Mucosa of descending colon (tissue), 3 donors: ENCODE measurements around the gene PSMD1. TPM values are rescaled to one million over a fixed set of nuclear protein-coding genes. Genes with fewer than 3 reads are reported as not detected.

Experiments used
- ATAC-seq: fragments of 200-7000 bp; cut with Tn5 transposase; one replicate; pipeline ENCODE4 v1.9.1; 2020; ENCODE audit warnings: mild to moderate bottlenecking, moderate library complexity
- DNase-seq, 3 donors: peaks; one replicate each; pipeline ENCODE4 v3.0.0-alpha.2; 2020
- H3K36me3 ChIP-seq: fragments of 200-600 bp; one replicate; pipeline ENCODE4 v1.8.0; 2021; ENCODE audit warnings: low read depth, mild to moderate bottlenecking
- H3K4me1 ChIP-seq: fragments of 200-600 bp; one replicate; pipeline ENCODE4 v1.8.0; 2021; ENCODE audit warnings: low read depth, mild to moderate bottlenecking
- H3K4me3 ChIP-seq: fragments of 200-600 bp; one replicate; pipeline ENCODE4 v1.8.0; 2021; ENCODE audit warnings: mild to moderate bottlenecking
- H3K9me3 ChIP-seq: fragments of 200-600 bp; one replicate; pipeline ENCODE4 v1.8.0; 2021; ENCODE audit warnings: mild to moderate bottlenecking
- intact Hi-C, 2 donors: fragments of 100-400 bp; cut with DNase I in 1 of 2; cut with micrococcal nuclease in 1 of 2; formaldehyde crosslinking; loops; one replicate each; pipeline versions ENCODE4 v1.11.0 to v1.11.1; 2022; cut with DNase I, micrococcal nuclease
- total RNA-seq, 3 donors: library from RNA; stranded (reverse); fragmentation: NEBNext Ultra II Directional in 2 of 3; extraction: Animal tissue kit (Norgen Biotek cat#: 25700) in 2 of 3; gene quantifications; one replicate each; pipeline versions ENCODE4 v1.2.1 to v1.2.4, GENCODE V29; 2021 to 2023
- TF ChIP-seq, protein P1 (sequence below): fragments of 200-600 bp; IDR thresholded peaks from one replicate; pipeline ENCODE4 v1.8.0; 2022; ENCODE audit warnings: antibody characterized with exemption, mild to moderate bottlenecking
- donor health status: DM: no; HTN: no; CAD: no; lungs with moderate emphysema.
- donor health status: DM: no; HTN: no; CAD: no.
- donor health status: DM: no; HTN: yes; CAD: no.

Gene PSMD1
- total RNA-seq, 3 donors from 2014 or later = 68.1 to 90.4 (median 76.6) TPM

GRCh38 chr2:231047923-231048915, 8.4 kb upstream of the PSMD1 start:
- peaks cover 29% of the 10 kb centered on the region for H3K4me1 ChIP-seq
- ATAC-seq = no peak
- H3K36me3 ChIP-seq = no peaks in the 10 kb centered on the region
- H3K4me3 ChIP-seq = no peak overlapping the region
- TF ChIP-seq, protein P1, sequence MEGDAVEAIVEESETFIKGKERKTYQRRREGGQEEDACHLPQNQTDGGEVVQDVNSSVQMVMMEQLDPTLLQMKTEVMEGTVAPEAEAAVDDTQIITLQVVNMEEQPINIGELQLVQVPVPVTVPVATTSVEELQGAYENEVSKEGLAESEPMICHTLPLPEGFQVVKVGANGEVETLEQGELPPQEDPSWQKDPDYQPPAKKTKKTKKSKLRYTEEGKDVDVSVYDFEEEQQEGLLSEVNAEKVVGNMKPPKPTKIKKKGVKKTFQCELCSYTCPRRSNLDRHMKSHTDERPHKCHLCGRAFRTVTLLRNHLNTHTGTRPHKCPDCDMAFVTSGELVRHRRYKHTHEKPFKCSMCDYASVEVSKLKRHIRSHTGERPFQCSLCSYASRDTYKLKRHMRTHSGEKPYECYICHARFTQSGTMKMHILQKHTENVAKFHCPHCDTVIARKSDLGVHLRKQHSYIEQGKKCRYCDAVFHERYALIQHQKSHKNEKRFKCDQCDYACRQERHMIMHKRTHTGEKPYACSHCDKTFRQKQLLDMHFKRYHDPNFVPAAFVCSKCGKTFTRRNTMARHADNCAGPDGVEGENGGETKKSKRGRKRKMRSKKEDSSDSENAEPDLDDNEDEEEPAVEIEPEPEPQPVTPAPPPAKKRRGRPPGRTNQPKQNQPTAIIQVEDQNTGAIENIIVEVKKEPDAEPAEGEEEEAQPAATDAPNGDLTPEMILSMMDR = no peak
- intact Hi-C loops = no loop called here
- no peaks in the 10 kb centered on the region for H3K9me3 ChIP-seq
- DNase-seq = peak in 1 of 3 donors; percentile 32

- no peak overlapping the region for H3K4me3 ChIP-seq
- intact Hi-C loops = no loop called here
- TF ChIP-seq, protein P1 = no peak
- H3K36me3 ChIP-seq = no peaks in the 10 kb centered on the region
- peaks cover 29% of the 10 kb centered on the region for H3K4me1 ChIP-seq
- DNase-seq (peak in 1 of 3 donors; percentile 38), ATAC-seq (no peak)
- H3K9me3 ChIP-seq = no peaks in the 10 kb centered on the region
These were observed 7.2 kb upstream of the PSMD1 start for GRCh38 chr2:231049286-231050017.

DNA sequence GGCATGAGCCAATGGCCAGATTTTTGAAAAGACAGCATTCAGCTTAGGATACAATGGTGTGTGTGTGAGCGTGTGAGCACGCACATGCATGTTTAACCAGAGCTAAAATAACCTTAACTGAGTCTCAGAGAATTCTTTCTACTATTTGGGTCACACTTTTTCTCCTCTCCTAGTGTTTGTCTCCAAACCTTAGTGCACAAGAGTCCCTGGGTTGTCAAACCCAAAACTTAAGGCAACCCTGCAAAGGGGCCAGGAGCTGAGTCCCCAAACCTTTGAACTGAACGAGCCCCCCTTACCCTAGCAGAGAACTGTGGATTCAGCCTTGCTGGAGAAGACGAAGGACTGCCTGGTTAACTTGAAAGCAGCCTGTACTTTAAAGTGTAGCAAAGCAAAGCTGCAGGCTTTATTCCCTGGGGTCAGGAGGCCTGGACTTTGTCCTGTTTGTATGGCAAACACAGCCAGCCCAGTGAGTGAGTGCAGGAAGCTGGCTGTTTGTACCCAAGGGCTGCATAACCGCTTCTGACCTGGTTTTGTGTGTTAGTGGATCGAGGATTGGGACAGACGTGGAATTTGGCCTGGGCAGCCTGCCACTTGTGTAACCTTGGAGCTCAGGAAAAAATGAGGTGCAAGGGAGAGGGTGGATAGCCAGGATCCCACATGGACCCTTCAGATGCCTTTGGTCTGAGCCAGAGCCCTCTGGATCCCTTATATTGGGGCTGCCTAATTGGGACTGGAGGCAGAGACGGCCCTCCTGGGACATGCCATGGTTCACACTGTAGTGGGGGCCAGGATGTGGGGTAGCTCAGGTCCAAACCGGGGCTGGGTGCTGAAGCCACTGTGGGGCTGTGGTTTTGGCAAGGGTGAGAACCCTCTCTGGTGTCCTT, 6.4 kb upstream of the PSMD1 start:
- peak; percentile 88 for ATAC-seq
- no peak overlapping the region for H3K4me3 ChIP-seq
- DNase-seq = peak; percentile 84 to 87 (median 84)
- H3K4me1 ChIP-seq = peaks cover 29% of the 10 kb centered on the region
- no peaks in the 10 kb centered on the region for H3K9me3 ChIP-seq
- TF ChIP-seq, protein P1 = no peak
- intact Hi-C loops = no loop called here
- no peaks in the 10 kb centered on the region for H3K36me3 ChIP-seq

- H3K9me3 ChIP-seq = no peaks in the 10 kb centered on the region
- no peak overlapping the region for H3K4me3 ChIP-seq
- H3K4me1 ChIP-seq = peaks cover 29% of the 10 kb centered on the region
- ATAC-seq (no peak), DNase-seq (peak in 2 of 3 donors; percentile 45 to 54)
- H3K36me3 ChIP-seq = no peaks in the 10 kb centered on the region
- intact Hi-C loops = no loop called here
- TF ChIP-seq, protein P1 = no peak
These were observed 5.6 kb upstream of the PSMD1 start for GRCh38 chr2:231051116-231051515.
